ENCODE measurements around the gene RNF224. TPM values are rescaled to one million over a fixed set of nuclear protein-coding genes. Genes with fewer than 3 reads are reported as not detected.

RNF224 gene
- total and polyA plus RNA-seq, 12 donors, result 0.14 TPM; not detected in 11

GRCh38 chr9:137183980-137184595 is 43.2 kb upstream of the RNF224 start:
- no peak for ATAC-seq
- H3K4me1 ChIP-seq, result peaks cover 15 to 31% (median 24%) of the 10 kb centered on the region in 9 donors
- no peak overlapping the region for H3K27ac ChIP-seq
- TF ChIP-seq CTCF (IDR thresholded peaks at IDR 0.05), result no peak
- 90 to 92% methylated on average over 27 of the region's 27 CpGs for WGBS, 2 donors
- no peak overlapping the region for H3K4me3 ChIP-seq
- no peaks in the 10 kb centered on the region for H3K9me3 ChIP-seq
- peaks cover 4 to 78% (median 49%) of the 10 kb centered on the region in 9 donors for H3K36me3 ChIP-seq
- intact Hi-C loops (cut with DNase I), result loop anchor here in 2 of 10 donors (10.0 kb wide), 1 partner anchor 49 kb away; the partner anchor contains the start of gene GRIN1 (in 2 of the 2)
- no peaks in the 10 kb centered on the region for H3K27me3 ChIP-seq
- no peak for DNase-seq

- Histone ChIP-seq H3K36me3 (peaks cover 4 to 73% (median 44%) of the 10 kb centered on the region in 9 donors), H3K27ac (no peak overlapping the region), H3K27me3 (no peaks in the 10 kb centered on the region), H3K4me3 (no peak overlapping the region), H3K9me3 (no peaks in the 10 kb centered on the region), H3K4me1 (peaks cover 22 to 41% (median 34%) of the 10 kb centered on the region in 9 donors)
- ATAC-seq (no peak), DNase-seq (no peak)
- intact Hi-C loops (cut with DNase I), result loop anchor here in 5 of 10 donors (5.0 to 10.0 kb wide), 3 partner anchors 37 to 50 kb away; partner anchors contain the start of genes GRIN1 (in 2 of the 5), RNF208 (in 2 of the 5), CYSRT1 (in 1 of the 5) and RNF224 (in 1 of the 5)
- 92 to 94% methylated on average over 48 of the region's 48 CpGs for WGBS, 2 donors
- TF ChIP-seq CTCF (IDR thresholded peaks at IDR 0.05), result no peak
Observed at GRCh38 chr9:137184881-137185660, 42.2 kb upstream of the RNF224 start.

GRCh38 chr9:137185921-137186320 is 41.4 kb upstream of the RNF224 start:
- no peak for TF ChIP-seq CTCF (IDR thresholded peaks at IDR 0.05)
- Histone ChIP-seq H3K27me3 (no peaks in the 10 kb centered on the region), H3K27ac (no peak overlapping the region), H3K4me3 (no peak overlapping the region), H3K4me1 (peaks cover 27 to 50% (median 42%) of the 10 kb centered on the region in 9 donors), H3K36me3 (peaks cover 0 to 73% (median 44%) of the 10 kb centered on the region in 9 donors), H3K9me3 (no peaks in the 10 kb centered on the region)
- DNase-seq (no peak), ATAC-seq (no peak)
- intact Hi-C loops (cut with DNase I), result loop anchor here in 5 of 10 donors (5.0 to 10.0 kb wide), 3 partner anchors 36 to 51 kb away; partner anchors contain the start of genes GRIN1 (in 2 of the 5), RNF208 (in 2 of the 5), CYSRT1 (in 1 of the 5) and RNF224 (in 1 of the 5)
- 93 to 95% methylated on average over 19 of the region's 19 CpGs for WGBS, 2 donors

GRCh38 chr9:137186385-137186784 is 40.9 kb upstream of the RNF224 start:
- intact Hi-C loops (cut with DNase I), result loop anchor here in 5 of 10 donors (5.0 to 10.0 kb wide), 3 partner anchors 36 to 52 kb away; partner anchors contain the start of genes GRIN1 (in 2 of the 5), RNF208 (in 2 of the 5), CYSRT1 (in 1 of the 5) and RNF224 (in 1 of the 5)
- H3K4me3 ChIP-seq, result peak overlapping the region in 2 of 10 donors; percentile 98

More at GRCh38 chr9:137186385-137186784, 40.9 kb upstream of the RNF224 start:
- Histone ChIP-seq H3K36me3 (peaks cover 0 to 73% (median 43%) of the 10 kb centered on the region in 9 donors), H3K9me3 (no peaks in the 10 kb centered on the region), H3K27ac (no peak overlapping the region), H3K27me3 (no peaks in the 10 kb centered on the region), H3K4me1 (peaks cover 28 to 54% (median 44%) of the 10 kb centered on the region in 9 donors)
- TF ChIP-seq CTCF (IDR thresholded peaks at IDR 0.05), result no peak
- DNase-seq (no peak), ATAC-seq (no peak)
- WGBS, 2 donors, result 72 to 80% methylated on average over 6 of the region's 6 CpGs

Data from heart right ventricle (tissue), 16 donors.